GM12872 (cell line): ENCODE results near the gene THSD7B.

Experiments
- TF ChIP-seq, protein P1 (sequence below): IDR thresholded peaks from 3 replicates; pipeline ENCODE4 v1.5.1; 2011; ENCODE audit warnings: low read depth, mild to moderate bottlenecking, low read length, moderate library complexity; ENCODE audit not compliant: insufficient read depth

THSD7B gene

DNA sequence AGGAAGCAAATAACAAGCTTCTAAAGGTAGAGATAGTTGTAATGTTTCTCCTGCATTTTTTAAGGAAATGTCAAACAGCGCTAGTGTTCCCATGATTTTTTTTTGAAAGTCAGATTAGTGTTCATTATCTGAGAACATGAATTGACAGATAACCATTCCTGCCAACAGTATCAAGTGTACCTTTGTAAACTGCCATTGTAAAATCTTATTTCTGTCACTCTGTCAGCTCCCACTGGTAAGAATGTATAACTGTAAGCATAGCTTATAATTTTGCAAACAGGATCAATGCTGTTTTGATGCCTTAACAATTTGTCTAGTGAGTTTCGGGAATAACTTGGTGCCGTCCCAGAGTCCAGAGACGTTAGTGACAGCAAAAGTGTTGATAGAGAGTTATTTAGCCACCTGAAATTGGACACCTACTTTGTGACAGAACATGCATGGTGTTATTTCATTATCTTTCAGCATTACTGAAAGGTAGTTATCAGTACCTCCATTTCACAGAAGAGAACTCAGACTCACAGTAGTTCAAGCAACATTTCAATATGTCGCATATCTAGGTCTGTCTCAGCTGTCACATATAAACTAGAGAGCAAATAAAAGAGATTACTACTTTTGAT lies 221.4 kb downstream of the THSD7B start:
- TF ChIP-seq, protein P1, sequence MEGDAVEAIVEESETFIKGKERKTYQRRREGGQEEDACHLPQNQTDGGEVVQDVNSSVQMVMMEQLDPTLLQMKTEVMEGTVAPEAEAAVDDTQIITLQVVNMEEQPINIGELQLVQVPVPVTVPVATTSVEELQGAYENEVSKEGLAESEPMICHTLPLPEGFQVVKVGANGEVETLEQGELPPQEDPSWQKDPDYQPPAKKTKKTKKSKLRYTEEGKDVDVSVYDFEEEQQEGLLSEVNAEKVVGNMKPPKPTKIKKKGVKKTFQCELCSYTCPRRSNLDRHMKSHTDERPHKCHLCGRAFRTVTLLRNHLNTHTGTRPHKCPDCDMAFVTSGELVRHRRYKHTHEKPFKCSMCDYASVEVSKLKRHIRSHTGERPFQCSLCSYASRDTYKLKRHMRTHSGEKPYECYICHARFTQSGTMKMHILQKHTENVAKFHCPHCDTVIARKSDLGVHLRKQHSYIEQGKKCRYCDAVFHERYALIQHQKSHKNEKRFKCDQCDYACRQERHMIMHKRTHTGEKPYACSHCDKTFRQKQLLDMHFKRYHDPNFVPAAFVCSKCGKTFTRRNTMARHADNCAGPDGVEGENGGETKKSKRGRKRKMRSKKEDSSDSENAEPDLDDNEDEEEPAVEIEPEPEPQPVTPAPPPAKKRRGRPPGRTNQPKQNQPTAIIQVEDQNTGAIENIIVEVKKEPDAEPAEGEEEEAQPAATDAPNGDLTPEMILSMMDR, result no peak

DNA sequence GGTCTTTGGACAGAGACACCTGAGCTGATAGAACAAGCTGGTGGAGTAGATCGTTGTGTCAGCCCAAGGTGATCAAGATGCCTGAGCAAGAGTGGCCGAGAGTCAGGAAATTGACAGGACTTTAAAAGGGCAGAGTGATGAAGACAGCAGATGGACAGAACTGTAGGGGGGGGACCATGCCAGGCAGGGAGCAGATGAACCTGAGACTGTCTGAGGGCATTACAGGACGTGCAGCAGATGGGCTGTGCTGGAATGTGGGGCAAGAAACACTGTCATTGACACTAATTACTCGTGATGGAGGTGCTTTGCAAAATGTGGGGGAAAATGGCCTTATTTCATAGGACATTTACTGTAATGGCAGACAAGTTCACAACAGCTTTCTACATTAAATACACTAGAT lies 225.0 kb downstream of the THSD7B start:
- TF ChIP-seq, protein P1, result no peak

DNA sequence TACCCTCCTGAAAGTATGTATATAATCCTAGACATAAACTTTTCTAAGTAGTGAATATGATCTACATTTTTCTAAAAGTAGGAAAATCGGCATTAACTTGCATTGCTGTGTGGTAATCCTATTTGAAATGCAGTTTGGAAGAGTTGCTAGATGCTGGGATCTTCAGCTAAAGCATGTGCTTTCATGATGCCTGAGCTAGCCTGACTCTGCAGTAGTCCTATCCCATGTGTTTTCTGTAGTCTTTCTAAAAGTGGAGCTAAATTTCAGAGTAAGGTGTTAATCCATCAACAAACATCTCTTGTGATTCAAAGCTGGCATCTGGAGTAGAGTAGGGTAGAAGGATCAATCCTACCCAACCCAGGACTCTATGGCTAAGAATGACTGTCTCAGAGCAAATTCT lies 229.4 kb downstream of the THSD7B start:
- TF ChIP-seq, protein P1, result no peak

DNA sequence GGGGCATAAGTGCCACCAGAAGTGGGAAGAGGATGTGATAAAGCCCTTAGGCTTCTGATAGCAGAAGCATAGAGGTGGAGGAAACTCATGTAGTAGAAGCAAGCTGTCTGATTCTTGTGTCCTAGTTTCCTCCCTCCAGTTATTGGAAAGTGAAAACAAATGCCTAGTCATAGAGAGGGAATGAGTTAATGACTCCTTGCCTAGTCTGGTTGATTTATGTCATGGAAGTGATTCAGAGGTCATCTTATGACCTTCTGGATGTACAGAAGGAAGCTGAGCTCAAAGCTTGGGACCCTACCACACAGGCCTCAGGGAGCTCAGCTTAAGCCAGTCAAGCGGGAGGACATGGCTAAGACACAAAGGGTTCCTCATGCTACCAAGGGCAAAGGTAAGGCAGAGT lies 232.2 kb downstream of the THSD7B start:
- TF ChIP-seq, protein P1, result no peak

DNA sequence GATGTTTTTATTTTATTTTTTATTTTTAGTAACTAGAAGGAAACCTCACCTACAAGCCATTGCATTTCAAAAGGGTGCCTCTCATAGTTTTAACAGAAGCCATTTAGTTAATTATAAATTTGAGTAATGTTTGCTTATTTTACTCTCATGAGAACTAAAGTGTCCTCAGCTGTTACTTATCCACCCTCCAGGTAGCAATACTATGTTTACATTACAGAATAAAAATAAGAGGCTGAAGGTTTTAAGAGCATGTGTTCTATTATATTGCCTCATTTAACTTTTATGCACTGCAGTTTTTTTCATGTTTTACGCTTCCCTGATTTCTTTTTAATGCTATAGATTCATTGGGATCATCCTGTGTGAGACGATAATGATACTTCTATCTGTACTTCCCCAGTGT lies 235.5 kb downstream of the THSD7B start:
- TF ChIP-seq, protein P1, result no peak

DNA sequence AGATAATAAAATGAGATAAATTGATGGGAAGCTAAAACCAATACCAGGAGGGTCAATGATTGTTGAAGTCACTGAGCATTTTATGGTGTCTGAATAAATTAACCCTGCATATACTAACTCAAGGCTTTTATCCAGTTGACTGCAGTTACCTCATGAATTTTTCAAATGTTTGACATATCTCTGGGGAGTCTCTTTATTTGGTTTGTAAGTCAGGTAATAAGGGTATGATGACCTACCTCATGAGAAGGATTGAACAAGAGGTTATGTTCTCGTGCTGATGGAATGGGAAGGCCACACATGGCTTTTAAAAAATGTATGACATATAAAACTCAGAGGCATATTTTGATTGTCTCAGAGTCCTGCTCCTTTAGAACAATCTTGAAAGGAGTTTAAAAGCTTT lies 237.6 kb downstream of the THSD7B start:
- TF ChIP-seq, protein P1, result no peak

DNA sequence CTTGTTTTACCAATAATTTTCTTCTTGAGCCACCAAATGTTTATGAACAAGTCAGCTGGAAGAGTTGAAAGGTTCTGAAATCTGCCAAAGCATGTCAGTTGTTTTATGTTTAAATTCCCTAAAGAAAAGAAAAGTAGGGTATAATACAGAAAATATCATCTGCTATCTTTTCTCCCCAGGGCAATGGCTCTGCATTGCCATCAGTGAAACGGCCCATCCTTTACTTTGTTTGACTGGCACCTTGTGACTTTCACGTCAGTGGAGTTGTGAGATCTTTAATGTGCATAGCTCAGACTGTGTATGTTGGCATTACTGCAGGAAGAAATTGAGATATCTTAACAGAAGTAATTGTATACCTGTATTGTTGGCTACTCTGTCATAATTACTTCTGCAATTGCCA lies 239.9 kb downstream of the THSD7B start:
- TF ChIP-seq, protein P1, result no peak
